SK-N-MC (cell line): ENCODE results near the gene RBMS3.

Experiments used
- EZH2 ChIP-seq: fragments of 200-600 bp; sonication (generic); IDR thresholded peaks from one replicate; pipeline ENCODE4 v1.6.1; 2017; ENCODE audit warnings: antibody characterized with exemption
- POLR2AphosphoS5 ChIP-seq: IDR thresholded peaks from 2 replicates; pipeline ENCODE4 v1.6.1; 2012; ENCODE audit warnings: mild to moderate bottlenecking, low read depth, low read length, borderline replicate concordance

DNA sequence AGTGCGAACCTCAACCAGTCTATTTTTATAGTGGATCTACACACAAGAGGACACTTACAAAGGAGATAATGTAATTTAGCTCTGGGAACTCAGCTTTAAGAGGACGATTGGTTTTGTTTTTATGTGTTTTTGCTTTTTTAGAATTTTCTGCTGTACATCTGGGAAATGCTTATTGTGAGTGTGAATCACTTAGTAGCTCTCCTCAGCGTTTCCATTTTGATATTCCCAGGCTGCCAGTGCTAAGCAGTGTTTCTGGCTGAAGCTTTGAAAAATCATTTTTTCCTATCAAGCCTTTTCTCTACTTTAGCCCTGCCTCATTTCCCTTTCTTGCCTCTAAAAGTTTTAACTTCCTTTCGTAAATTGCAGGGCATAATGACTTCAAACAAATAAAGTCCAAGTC lies 117.9 kb downstream of the RBMS3 start:
- TF ChIP-seq EZH2 (no peak), POLR2AphosphoS5 (no peak)
